Activated CD8-positive, alpha-beta T cell treated with anti-CD3 and anti-CD28 coated beads for 36 hours (primary cell): ENCODE data around the gene OR51V1. TPM values are rescaled to one million over a fixed set of nuclear protein-coding genes. Genes with fewer than 3 reads are reported as not detected.
"Not testable (repeated sequence)": the region's sequence is repeated elsewhere in the genome, so short reads cannot be mapped to it uniquely, and the experiment has no call there.

ENCODE experiments used
- ATAC-seq: fragments of 200-7000 bp; cut with Tn5 transposase; one replicate; pipeline ENCODE4 v1.10.0; 2021; ENCODE audit warnings: mild to moderate bottlenecking, moderate library complexity
- CTCF ChIA-PET: fragments of 350-600 bp; sonication (Branson Sonifier 250); formaldehyde crosslinking; loops from one replicate; lab custom pipeline; 2021; ENCODE audit warnings: antibody characterized with exemption; lab: Charles Lee
- POLR2A ChIA-PET: fragments of 350-600 bp; sonication (Branson Sonifier 250); formaldehyde crosslinking; loops from one replicate; lab custom pipeline; 2021; ENCODE audit warnings: antibody characterized with exemption; lab: Charles Lee
- DNase-seq: peaks from one replicate; pipeline ENCODE4 v3.0.0-alpha.2; 2020
- H3K27ac Mint-ChIP-seq: one replicate; pipeline ENCODE4 v1.8.0; 2021; ENCODE audit warnings: mild to moderate bottlenecking, mixed read lengths
- H3K27me3 Mint-ChIP-seq: one replicate; pipeline ENCODE4 v1.8.0; 2021; ENCODE audit warnings: mixed read lengths
- H3K36me3 Mint-ChIP-seq: one replicate; pipeline ENCODE4 v1.8.0; 2021; ENCODE audit warnings: low read depth, mixed read lengths
- H3K4me1 Mint-ChIP-seq: one replicate; pipeline ENCODE4 v1.8.0; 2021; ENCODE audit warnings: low read depth, mixed read lengths
- H3K4me3 Mint-ChIP-seq: one replicate; pipeline ENCODE4 v1.8.0; 2021; ENCODE audit warnings: mild to moderate bottlenecking, moderate library complexity, mixed read lengths
- H3K9me3 Mint-ChIP-seq: one replicate; pipeline ENCODE4 v1.8.0; 2021; ENCODE audit warnings: mixed read lengths
- intact Hi-C: fragments of 100-400 bp; cut with micrococcal nuclease; formaldehyde crosslinking; loops from one replicate; pipeline ENCODE4 v1.10.0; 2022
- total RNA-seq, 2 experiments: library from RNA; stranded (reverse); gene quantifications; one replicate each; pipeline ENCODE4 v1.2.3, GENCODE V29; 2021
- TF ChIP-seq, protein P1 (sequence below): fragments of 200-600 bp; IDR thresholded peaks from one replicate; pipeline ENCODE4 v1.8.0; 2022; ENCODE audit warnings: antibody characterized with exemption, mild to moderate bottlenecking

OR51V1 gene
- total RNA-seq, 2 experiments from 2014 or later = not detected

DNA sequence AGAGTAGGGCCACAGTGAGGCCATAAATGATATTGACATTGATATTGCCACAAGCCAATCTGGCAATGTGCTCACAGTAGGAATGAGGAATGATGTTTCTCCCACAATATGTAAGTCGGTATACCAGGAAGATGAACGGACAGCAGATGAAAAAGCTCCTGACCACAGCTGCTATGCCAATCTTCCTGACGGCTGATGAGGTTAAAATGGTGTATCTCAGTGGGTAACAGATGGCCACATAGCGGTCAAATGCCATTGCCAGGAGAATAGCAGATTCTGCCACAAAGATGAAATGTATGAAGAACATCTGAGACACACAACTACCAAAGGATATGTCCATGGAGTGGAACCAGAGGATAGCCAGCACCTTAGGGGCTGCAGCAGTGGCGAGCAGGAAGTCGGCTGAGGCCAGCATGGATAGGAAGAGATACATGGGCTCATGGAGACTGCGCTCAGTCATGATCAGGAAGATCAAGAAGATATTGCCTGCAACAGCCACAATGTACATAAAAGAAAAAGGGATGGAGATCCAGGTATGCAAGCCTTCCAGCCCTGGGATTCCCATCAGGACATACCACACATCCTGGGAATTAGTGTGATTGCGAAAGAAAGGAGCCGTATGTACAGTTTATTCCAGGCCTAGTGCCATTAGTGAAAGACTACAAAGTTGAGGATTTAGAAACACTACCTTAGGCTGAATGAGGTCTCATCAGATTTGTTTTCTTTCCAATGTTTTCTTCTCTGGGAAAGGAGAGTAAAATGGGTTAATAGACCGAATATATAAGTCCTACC, 22.2 kb downstream of the OR51V1 start:
- ATAC-seq = no peak
- no peak overlapping the region for H3K27ac Mint-ChIP-seq
- no peaks in the 10 kb centered on the region for H3K36me3 Mint-ChIP-seq
- H3K27me3 Mint-ChIP-seq = no peaks in the 10 kb centered on the region
- TF ChIP-seq, protein P1, sequence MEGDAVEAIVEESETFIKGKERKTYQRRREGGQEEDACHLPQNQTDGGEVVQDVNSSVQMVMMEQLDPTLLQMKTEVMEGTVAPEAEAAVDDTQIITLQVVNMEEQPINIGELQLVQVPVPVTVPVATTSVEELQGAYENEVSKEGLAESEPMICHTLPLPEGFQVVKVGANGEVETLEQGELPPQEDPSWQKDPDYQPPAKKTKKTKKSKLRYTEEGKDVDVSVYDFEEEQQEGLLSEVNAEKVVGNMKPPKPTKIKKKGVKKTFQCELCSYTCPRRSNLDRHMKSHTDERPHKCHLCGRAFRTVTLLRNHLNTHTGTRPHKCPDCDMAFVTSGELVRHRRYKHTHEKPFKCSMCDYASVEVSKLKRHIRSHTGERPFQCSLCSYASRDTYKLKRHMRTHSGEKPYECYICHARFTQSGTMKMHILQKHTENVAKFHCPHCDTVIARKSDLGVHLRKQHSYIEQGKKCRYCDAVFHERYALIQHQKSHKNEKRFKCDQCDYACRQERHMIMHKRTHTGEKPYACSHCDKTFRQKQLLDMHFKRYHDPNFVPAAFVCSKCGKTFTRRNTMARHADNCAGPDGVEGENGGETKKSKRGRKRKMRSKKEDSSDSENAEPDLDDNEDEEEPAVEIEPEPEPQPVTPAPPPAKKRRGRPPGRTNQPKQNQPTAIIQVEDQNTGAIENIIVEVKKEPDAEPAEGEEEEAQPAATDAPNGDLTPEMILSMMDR = no peak
- no peaks in the 10 kb centered on the region for H3K9me3 Mint-ChIP-seq
- no peak for DNase-seq
- H3K4me3 Mint-ChIP-seq = no peak overlapping the region
- no peaks in the 10 kb centered on the region for H3K4me1 Mint-ChIP-seq
- ChIA-PET POLR2A (no interaction called here), CTCF (no interaction called here)
- intact Hi-C loops = no loop called here

DNA sequence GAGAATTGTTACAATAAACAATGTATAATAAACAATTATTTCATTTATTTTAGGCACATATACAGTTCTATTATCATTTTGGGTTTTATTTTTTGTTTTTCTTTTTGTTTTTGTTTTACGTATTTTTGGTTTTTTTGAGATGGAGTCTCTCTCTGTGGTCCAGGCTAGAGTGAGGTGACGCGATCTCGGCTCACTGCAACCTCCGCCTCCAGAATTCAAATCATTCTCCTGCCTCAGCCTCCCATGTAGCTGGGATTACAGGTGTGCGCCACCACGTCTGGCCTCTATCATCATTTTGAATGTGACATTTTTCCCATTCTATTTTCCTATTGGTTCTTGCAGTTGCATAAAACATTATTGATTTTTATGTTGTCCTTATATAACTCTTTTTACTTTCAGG, 25.5 kb downstream of the OR51V1 start:
- no peak for ATAC-seq
- no peaks in the 10 kb centered on the region for H3K9me3 Mint-ChIP-seq
- CTCF ChIA-PET = no interaction called here

DNA sequence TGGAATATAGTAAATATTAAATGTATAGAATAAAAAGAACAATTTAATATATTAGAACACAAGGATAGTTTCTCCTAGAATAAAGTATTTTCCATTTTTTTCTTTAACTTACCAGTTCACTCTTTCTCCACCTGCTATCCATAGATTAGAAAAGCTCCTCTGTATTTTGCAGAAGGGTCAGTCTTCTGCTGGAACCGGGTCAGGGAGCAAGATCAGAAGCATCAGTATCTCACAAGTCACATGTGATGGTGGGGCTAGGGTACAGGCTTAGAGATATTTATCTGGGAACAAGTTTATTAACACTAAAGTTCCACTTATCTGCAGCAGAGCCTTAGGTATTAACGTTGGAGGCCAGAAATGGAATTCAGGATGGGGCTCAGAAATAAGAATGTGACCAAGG, 28.6 kb downstream of the OR51V1 start:
- ATAC-seq = no peak
- ChIA-PET CTCF (interaction anchor here (0.9 kb wide), 1 partner anchor 22 kb away, joined by 3 read pairs; no protein-coding TSS in a partner anchor), POLR2A (no interaction called here)
- intact Hi-C loops = no loop called here
- DNase-seq = no peak
- TF ChIP-seq, protein P1 = no peak
- Mint-ChIP-seq H3K27me3 (no peaks in the 10 kb centered on the region), H3K4me1 (no peaks in the 10 kb centered on the region), H3K4me3 (no peak overlapping the region), H3K36me3 (no peaks in the 10 kb centered on the region), H3K9me3 (no peaks in the 10 kb centered on the region), H3K27ac (no peak overlapping the region)

More for the DNA sequence above, 25.5 kb downstream of the OR51V1 start:
- intact Hi-C loops = no loop called here
- H3K4me3 Mint-ChIP-seq = no peak overlapping the region
- H3K27me3 Mint-ChIP-seq = no peaks in the 10 kb centered on the region
- no peak overlapping the region for H3K27ac Mint-ChIP-seq
- H3K4me1 Mint-ChIP-seq = no peaks in the 10 kb centered on the region
- TF ChIP-seq, protein P1 = no peak
- POLR2A ChIA-PET = no interaction called here
- H3K36me3 Mint-ChIP-seq = no peaks in the 10 kb centered on the region
- DNase-seq = no peak

DNA sequence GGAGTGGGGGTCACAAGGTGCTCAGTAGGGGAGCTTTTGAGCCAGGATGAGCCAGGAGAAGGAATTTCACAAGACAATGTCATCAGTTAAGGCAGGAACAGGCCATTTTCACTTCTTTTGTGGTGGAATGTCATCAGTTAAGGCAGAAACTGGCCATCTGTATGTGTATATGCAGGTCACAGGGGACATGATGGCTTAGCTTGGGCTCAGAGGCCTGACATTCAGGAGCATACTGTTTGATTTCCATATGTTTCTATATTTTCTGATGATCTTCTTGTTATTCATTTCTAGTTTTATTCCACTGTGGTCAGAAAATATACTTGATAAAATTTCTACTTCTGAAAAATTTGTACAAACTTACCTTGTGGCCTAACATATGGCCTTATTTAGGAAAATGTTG, 34.6 kb downstream of the OR51V1 start:
- POLR2A ChIA-PET, H3K27me3 Mint-ChIP-seq, H3K27ac Mint-ChIP-seq, H3K9me3 Mint-ChIP-seq, ATAC-seq, H3K36me3 Mint-ChIP-seq, H3K4me3 Mint-ChIP-seq, DNase-seq, H3K4me1 Mint-ChIP-seq, CTCF ChIA-PET, intact Hi-C loops: not testable (repeated sequence)

DNA sequence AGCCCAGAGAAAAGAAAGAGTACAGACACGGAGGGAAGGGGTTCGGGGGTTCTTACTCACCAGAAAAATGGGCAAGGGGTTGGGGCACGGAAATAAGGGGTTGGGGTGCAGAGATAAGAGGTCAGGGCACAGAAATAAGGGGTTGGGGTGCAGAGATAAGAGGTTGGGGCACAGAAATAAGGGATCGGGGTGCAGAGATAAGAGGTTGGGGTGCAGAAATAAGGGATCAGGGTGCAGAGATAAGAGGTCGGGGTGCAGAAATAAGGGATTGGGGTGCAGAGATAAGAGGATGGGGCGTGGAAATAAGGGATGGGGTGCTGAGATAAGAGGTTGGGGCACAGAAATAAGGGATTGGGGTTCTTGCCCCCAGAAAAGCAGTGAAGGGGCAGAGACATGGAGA, 35.7 kb downstream of the OR51V1 start:
- ATAC-seq, H3K4me1 Mint-ChIP-seq, H3K4me3 Mint-ChIP-seq, H3K27ac Mint-ChIP-seq, H3K9me3 Mint-ChIP-seq, POLR2A ChIA-PET, CTCF ChIA-PET, H3K27me3 Mint-ChIP-seq, H3K36me3 Mint-ChIP-seq, DNase-seq, intact Hi-C loops: not testable (repeated sequence)

DNA sequence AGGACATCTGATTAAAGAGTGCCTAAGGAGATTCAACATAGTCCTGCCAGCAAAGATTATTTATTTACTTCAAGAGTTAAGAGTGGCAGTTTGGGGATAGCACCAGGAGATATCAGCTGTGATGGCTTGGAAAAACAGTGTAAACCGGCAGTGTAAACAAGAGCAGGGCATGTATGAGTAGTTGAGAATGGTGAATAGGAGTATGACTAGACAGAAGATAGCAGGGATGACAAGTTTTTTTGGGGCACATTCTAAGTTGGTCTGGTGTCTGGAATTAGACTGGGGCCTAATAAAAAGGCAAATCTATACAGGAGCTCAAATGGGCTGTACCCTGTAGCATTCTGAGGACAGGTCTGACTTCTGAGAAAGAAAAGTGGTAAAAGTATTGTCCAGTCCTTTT, 39.4 kb downstream of the OR51V1 start:
- intact Hi-C loops, H3K27ac Mint-ChIP-seq, H3K4me1 Mint-ChIP-seq, ATAC-seq, POLR2A ChIA-PET, DNase-seq, H3K27me3 Mint-ChIP-seq, CTCF ChIA-PET, H3K9me3 Mint-ChIP-seq, H3K36me3 Mint-ChIP-seq, H3K4me3 Mint-ChIP-seq: not testable (repeated sequence)

DNA sequence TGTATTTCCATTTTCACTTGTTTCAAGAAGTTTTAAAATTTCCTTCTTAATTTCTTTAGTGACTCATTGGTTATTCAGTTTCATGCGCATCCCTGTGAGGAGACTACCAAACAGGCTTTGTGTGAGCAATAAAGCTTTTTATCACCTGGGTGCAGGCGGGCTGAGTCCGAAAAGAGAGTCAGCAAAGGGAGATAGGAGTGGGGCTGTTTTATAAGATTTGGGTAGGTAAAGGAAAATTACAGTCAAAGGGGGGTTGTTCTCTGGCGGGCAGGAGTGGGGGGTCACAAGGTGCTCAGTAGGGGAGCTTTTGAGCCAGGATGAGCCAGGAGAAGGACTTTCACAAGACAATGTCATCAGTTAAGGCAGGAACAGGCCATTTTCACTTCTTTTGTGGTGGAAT, 40.3 kb downstream of the OR51V1 start:
- H3K9me3 Mint-ChIP-seq, H3K27ac Mint-ChIP-seq, DNase-seq, intact Hi-C loops, H3K27me3 Mint-ChIP-seq, POLR2A ChIA-PET, ATAC-seq, CTCF ChIA-PET, H3K4me1 Mint-ChIP-seq, H3K36me3 Mint-ChIP-seq, H3K4me3 Mint-ChIP-seq: not testable (repeated sequence)
